Measurements from ENCODE around the gene ICA1. TPM values are rescaled to one million over a fixed set of nuclear protein-coding genes. Genes with fewer than 3 reads are reported as not detected.

Gene ICA1
- total RNA-seq, 1 experiment from 2014 or later: not detected

DNA sequence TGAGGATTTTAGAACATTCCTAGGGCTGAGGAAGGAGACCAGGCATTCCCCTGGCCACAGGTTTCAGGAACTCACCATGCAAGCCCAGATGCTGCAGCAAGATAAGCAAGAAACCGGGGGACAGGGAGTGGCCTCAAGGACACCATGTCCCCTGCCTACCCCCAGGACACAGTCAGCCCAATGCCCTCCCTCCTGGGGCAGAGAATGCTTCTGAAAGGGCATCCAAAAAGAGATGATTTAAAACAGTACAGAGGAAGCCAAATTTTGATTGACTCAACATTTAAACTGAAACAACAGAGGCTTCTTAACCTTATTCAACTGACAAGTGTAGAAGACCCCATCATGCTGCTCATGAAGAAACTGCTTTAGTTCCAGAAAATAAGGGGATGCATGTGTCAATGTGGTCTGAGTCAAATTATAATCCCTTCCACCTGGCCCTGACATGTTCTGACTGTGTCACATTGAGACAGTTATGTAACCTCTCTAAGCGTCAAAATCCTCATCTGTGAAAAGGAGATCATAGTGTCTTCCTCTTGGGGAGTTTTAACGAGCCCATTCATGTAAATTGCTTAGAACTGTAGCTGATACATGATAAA, 60.0 kb downstream of the ICA1 start:
- ChIA-PET CTCF (no interaction called here), POLR2A (ENCODE audit: low non-redundant PET) (no interaction called here)
- DNase-seq (ENCODE audit: low spot score): no peak
- no TSS peak for BruUV-seq (replicated peaks)
- Histone ChIP-seq H3K36me3 (ENCODE audit: insufficient read depth, low read length, poor library complexity, severe bottlenecking) (no peaks in the 10 kb centered on the region), H3K27ac (ENCODE audit: low read depth, low read length, poor library complexity, severe bottlenecking) (no peak overlapping the region), H3K4me3 (ENCODE audit: low read depth, low read length, poor library complexity, severe bottlenecking) (no peak overlapping the region), H3K4me1 (ENCODE audit: insufficient read depth, low read length, poor library complexity, severe bottlenecking) (peaks cover 2% of the 10 kb centered on the region), H3K9me3 (ENCODE audit: low read depth, low read length, poor library complexity, severe bottlenecking) (no peaks in the 10 kb centered on the region), H3K27me3 (replicated peaks; ENCODE audit: insufficient read depth, low read depth, low read length, poor library complexity) (no peaks in the 10 kb centered on the region)
- intact Hi-C loops (cut with micrococcal nuclease; ENCODE audit: unreplicated experiment): no loop called here
- TF ChIP-seq, protein P1, sequence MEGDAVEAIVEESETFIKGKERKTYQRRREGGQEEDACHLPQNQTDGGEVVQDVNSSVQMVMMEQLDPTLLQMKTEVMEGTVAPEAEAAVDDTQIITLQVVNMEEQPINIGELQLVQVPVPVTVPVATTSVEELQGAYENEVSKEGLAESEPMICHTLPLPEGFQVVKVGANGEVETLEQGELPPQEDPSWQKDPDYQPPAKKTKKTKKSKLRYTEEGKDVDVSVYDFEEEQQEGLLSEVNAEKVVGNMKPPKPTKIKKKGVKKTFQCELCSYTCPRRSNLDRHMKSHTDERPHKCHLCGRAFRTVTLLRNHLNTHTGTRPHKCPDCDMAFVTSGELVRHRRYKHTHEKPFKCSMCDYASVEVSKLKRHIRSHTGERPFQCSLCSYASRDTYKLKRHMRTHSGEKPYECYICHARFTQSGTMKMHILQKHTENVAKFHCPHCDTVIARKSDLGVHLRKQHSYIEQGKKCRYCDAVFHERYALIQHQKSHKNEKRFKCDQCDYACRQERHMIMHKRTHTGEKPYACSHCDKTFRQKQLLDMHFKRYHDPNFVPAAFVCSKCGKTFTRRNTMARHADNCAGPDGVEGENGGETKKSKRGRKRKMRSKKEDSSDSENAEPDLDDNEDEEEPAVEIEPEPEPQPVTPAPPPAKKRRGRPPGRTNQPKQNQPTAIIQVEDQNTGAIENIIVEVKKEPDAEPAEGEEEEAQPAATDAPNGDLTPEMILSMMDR (conservative IDR thresholded peaks at IDR 0.05; ENCODE audit: low read depth, low read length): no peak
- no peak for TF ChIP-seq EZH2 (IDR thresholded peaks at IDR 0.05; ENCODE audit: borderline replicate concordance, low read depth, low read length, poor library complexity, severe bottlenecking)

DNA sequence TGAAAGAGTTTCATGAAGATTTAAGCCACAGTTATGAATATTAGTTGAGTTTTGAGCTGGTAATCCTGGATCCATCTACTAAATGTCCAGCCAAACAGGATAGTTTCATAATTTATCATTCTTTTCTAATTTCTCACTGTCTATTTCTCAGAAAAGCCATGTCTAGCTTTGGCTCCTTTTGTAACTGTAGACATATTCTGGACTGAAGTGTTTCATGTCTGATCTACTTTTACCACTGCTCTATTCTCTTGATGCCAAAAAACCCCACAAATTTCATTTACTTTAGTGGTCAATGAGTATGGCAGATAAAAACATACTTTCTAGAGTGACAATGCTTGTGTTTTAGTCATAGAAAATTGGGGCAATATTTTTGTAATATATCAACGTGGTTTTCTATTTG, 61.2 kb downstream of the ICA1 start:
- Histone ChIP-seq H3K4me1 (ENCODE audit: insufficient read depth, low read length, poor library complexity, severe bottlenecking) (peaks cover 1% of the 10 kb centered on the region), H3K36me3 (ENCODE audit: insufficient read depth, low read length, poor library complexity, severe bottlenecking) (no peaks in the 10 kb centered on the region), H3K9me3 (ENCODE audit: low read depth, low read length, poor library complexity, severe bottlenecking) (no peaks in the 10 kb centered on the region), H3K4me3 (ENCODE audit: low read depth, low read length, poor library complexity, severe bottlenecking) (no peak overlapping the region), H3K27ac (ENCODE audit: low read depth, low read length, poor library complexity, severe bottlenecking) (no peak overlapping the region), H3K27me3 (replicated peaks; ENCODE audit: insufficient read depth, low read depth, low read length, poor library complexity) (no peaks in the 10 kb centered on the region)
- BruUV-seq (replicated peaks): no TSS peak
- TF ChIP-seq, protein P1 (conservative IDR thresholded peaks at IDR 0.05; ENCODE audit: low read depth, low read length): no peak
- TF ChIP-seq EZH2 (IDR thresholded peaks at IDR 0.05; ENCODE audit: borderline replicate concordance, low read depth, low read length, poor library complexity, severe bottlenecking): no peak
- ChIA-PET CTCF (no interaction called here), POLR2A (ENCODE audit: low non-redundant PET) (no interaction called here)
- DNase-seq (ENCODE audit: low spot score): no peak
- intact Hi-C loops (cut with micrococcal nuclease; ENCODE audit: unreplicated experiment): no loop called here

DNA sequence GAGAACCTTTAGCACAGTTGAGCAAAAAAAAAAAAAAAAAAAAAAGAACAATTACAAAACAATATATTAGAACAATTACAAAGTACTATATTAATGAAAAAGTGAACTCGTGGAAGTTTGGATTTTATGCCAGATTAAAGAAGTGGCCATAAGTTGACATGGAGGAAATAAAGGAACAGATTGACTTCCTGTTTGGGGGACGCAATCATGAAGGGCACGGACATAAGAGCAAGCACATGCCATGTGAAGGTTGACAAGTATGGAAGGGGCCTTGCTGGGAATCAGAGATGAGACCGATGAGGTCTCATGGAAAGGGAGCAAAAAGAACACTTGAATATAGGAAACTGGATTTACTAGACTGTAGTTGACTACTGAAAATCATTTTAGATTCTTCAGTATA, 61.7 kb downstream of the ICA1 start:
- intact Hi-C loops (cut with micrococcal nuclease; ENCODE audit: unreplicated experiment): no loop called here
- Histone ChIP-seq H3K27me3 (replicated peaks; ENCODE audit: insufficient read depth, low read depth, low read length, poor library complexity) (no peaks in the 10 kb centered on the region), H3K4me3 (ENCODE audit: low read depth, low read length, poor library complexity, severe bottlenecking) (no peak overlapping the region), H3K36me3 (ENCODE audit: insufficient read depth, low read length, poor library complexity, severe bottlenecking) (no peaks in the 10 kb centered on the region), H3K9me3 (ENCODE audit: low read depth, low read length, poor library complexity, severe bottlenecking) (no peaks in the 10 kb centered on the region), H3K4me1 (ENCODE audit: insufficient read depth, low read length, poor library complexity, severe bottlenecking) (no peaks in the 10 kb centered on the region), H3K27ac (ENCODE audit: low read depth, low read length, poor library complexity, severe bottlenecking) (no peak overlapping the region)
- no peak for DNase-seq (ENCODE audit: low spot score)
- ChIA-PET POLR2A (ENCODE audit: low non-redundant PET) (no interaction called here), CTCF (no interaction called here)
- TF ChIP-seq EZH2 (IDR thresholded peaks at IDR 0.05; ENCODE audit: borderline replicate concordance, low read depth, low read length, poor library complexity, severe bottlenecking): no peak
- TF ChIP-seq, protein P1 (conservative IDR thresholded peaks at IDR 0.05; ENCODE audit: low read depth, low read length): no peak
- BruUV-seq (replicated peaks): no TSS peak

Measured in A673 (cell line).